OCI-M2 (cell line): ENCODE data around the gene F13B.
"Not testable (repeated sequence)": the region's sequence is repeated elsewhere in the genome, so short reads cannot be mapped to it uniquely, and the experiment has no call there.

Experiments
- DNase-seq: peaks from one replicate; lab custom pipeline; 2025; ENCODE audit not compliant: unreplicated experiment; lab: John Stamatoyannopoulos, UW

Gene F13B, protein sequence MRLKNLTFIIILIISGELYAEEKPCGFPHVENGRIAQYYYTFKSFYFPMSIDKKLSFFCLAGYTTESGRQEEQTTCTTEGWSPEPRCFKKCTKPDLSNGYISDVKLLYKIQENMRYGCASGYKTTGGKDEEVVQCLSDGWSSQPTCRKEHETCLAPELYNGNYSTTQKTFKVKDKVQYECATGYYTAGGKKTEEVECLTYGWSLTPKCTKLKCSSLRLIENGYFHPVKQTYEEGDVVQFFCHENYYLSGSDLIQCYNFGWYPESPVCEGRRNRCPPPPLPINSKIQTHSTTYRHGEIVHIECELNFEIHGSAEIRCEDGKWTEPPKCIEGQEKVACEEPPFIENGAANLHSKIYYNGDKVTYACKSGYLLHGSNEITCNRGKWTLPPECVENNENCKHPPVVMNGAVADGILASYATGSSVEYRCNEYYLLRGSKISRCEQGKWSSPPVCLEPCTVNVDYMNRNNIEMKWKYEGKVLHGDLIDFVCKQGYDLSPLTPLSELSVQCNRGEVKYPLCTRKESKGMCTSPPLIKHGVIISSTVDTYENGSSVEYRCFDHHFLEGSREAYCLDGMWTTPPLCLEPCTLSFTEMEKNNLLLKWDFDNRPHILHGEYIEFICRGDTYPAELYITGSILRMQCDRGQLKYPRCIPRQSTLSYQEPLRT

DNA sequence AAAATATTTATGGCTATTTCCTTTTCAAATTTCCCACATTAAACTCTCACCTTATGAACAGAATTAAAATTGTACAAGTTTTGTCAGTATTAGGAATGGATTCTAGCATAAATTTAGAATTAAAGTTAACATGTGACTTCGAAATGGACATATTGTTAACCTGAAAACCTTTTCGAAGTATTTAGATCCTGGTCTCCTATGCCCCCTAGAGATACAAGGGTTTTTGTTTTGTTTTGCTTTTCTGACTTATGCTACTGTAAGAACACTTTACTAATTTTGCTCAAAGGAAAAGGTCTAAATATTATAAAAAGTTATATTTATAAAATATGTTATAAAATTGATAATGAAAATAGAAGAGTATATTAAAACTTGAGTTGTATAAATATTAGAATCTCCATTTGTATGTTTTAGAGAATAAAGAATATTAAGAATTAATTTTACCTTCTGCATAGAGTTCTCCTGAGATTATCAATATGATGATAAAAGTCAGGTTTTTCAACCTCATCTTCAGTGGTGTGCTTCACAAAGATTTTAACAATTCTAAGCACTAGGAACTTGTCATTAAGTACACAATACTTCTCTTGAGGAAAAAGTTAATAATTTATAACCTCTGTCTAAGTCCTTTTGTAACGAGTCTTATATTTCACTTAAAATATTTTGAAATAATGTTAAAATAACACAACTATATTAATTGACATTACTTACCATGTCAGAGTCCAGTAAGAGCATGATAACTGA, at the start of gene F13B:
TSS of gene F13B (minus strand) at position 542 of the 738 bp plus-strand sequence. CDS start at position 505, 37 bp downstream.
- DNase-seq: no peak

DNA sequence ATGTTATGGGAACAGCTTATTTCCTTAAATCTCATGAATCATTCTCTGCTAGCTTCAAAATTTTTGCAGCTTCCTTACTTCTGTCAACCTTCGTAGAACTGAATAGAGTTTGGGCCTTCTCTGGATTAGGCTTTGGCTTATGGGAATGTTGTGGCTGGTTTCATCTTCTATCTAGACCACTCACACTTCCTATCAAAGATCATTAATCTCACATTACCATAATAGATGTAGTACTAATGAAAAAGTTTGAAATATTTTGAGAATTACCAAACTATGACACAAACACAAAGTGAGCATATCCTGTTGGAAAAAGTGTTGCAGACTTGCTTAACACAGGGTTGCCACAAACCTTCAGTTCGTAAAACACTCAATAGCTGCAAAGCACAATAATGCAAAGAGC, 49.1 kb upstream of the F13B start:
- DNase-seq: no peak

DNA sequence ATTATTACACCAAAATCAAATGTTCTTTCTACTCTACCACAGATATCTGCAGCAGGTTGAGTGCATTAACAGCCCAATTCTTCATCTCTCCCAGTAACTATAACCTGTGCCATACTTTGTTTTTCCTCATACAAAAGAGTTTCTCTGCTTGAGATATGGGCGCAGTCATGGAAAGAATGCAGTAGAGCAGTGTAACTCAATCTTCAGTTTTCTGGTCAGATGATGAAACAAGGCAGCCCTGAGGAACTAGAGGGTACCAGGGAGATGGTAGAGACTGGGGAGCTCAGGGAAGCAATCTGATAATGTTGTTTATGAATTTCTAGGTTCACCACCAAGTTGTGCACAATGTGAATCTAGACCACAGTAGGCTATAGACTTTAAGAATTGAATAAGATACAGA, 39.8 kb upstream of the F13B start:
- DNase-seq: no peak

DNA sequence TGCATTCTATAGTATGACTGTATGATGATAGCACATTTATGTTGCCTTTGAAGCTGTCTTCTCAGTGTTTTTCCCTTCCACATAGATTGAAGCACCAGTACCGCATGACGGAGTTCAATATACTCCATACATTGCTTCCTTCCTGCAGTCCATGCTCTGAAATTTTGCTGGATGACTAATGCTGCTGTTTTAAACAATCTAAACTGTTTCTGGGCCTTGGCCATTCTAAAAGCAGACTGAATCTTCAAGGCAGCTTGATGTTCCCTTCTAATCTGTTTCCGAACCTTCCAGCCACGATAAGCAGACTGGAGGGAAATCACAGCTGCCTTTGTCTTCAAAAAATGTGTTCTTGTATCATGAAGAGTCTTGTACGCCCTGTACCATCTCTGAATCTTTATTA, 36.2 kb upstream of the F13B start:
- no peak for DNase-seq

DNA sequence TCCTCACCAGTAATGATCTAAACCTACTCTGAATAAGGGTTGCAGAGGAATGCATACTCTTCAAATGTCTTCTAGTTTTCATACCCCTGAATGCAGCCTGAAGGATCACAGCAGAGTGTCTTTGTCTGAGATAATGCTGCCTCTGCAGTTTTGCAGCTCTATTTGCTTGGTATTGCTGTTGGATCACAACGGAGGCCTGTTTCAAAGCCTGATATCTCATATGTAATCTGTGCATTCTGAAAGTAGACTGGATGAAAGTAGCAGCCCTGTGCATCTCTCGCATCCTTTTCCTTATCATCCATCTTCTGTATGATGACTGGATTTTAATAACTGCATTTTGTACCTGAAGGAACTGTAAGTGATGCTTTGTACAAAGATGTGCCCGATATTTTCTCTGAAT, 34.9 kb upstream of the F13B start:
- no peak for DNase-seq

DNA sequence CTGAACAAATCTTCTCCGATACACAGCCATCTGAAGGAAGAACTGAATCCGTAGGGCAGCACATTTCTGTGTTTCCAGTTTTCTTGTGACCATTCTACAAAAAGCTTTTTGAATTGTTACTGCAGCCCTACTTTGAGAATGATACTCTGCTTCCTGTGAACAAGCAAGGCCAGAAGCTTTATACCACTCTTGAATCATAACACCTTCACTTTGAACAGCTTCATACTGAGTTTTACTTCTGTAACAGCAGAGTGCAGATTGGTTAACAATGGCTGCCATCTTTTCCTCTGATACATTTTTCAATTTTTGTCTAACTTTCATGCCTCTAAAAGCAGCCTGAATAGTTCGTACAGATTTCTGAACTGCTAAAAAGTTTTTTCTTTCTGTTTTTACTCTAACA, 33.6 kb upstream of the F13B start:
- no peak for DNase-seq

DNA sequence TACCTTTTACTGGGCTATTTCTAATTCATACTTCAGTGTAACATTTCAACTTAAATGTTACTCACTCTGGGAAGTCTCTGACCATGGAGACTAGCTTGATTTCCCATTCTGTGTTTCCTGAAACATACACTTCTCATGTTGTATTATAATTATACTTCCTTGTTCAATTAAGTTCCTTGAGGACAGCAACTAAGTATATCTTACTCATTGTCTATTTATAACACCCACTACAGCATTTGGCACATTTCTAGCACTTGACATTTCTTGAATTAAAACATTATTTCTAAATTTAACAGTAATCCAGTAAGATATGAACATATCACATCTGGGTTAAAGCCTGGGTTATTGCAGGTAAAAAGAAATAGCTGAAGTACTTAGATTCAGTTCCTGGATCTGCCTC, 32.4 kb upstream of the F13B start:
- no peak for DNase-seq

DNA sequence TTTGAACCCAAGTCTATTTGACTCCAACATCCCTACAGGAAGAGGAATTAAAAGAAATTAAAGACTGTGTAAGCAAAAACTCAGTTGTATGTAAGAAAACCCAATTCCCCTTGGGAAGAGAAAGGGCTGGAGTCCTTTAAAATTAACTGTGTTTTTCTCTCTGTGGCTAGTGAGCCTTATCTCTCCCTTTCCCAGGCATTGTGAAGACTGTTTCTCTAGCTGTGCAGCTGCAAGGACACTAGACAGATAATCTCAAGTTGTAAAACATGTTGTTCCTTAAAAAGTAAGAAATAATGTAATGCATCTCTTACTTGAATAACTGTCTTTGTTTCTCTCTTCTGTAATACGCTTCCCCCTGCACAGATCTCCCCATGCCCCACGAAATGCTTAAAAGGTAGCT, 29.9 kb upstream of the F13B start:
- not testable (repeated sequence) for DNase-seq

DNA sequence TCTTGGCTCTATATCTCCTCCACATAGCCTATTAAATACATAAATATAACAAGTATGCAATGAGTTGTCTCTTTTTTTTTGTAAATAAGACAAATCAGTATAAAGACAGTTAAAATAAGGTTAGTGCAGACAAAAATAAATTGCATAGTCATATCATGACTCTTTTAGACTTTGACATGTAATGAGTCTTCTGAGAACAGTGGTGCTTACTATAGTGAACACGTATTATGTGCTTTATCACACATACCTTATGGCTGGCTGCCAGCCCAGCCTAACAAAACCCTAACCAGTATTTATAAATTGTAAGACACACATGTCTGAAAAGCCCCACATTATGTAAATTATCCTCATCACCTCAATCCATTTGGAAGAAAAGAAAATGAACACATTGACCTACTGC, 29.1 kb upstream of the F13B start:
- no peak for DNase-seq

DNA sequence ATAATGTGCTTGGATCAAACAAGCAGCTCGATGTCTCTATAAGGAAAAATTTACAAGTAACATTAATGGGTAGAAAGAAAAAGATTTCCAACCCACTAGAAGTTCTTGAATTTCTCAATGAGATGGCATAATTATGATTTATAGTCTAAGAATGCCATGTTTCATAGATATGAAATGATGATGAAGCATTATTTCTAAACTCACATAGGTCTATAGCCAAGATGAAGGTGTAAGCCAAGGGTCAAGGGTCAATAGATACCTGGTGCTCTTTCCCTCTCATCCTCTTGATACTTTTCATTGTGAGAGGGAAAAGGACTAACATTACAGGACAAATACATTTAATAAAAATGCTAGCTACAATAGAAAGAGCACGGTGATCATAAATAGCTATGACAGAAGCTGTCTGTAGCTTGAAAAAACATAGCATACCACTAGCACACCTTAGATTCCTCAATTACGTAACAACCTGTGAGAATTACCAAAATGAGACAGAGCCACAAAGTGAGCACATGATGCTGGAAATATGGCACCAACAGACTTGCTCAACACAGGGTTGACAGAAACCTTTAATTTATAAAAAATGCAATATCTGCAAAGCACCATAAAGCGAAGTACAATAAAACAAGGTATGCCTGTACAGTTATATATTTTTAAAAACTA, 26.3 kb upstream of the F13B start:
- DNase-seq: no peak

DNA sequence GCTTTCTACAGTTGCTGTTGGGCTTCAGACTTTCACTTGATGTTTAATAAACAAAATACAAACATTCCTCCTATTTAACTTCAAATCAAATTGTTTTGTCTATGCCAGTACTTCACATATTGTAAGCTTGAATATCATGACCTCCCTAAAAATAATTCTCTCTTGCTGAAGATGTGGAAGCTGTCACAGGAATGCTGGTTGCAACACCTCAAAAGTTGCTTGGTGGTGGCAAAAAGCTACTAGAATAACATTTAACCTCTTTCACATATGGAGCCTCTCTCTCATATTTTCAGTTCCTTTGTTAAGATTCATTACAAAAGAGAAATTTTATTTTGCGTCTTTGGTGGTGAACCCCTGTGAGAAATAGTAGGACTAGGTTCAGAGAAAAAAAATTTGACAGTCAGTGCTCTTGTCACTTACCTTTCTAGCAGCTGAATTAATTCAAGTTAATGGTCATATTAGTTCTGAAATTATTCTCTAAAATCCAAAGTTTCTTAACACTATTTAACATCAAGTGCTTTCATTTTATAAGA, 25.5 kb upstream of the F13B start:
- no peak for DNase-seq

DNA sequence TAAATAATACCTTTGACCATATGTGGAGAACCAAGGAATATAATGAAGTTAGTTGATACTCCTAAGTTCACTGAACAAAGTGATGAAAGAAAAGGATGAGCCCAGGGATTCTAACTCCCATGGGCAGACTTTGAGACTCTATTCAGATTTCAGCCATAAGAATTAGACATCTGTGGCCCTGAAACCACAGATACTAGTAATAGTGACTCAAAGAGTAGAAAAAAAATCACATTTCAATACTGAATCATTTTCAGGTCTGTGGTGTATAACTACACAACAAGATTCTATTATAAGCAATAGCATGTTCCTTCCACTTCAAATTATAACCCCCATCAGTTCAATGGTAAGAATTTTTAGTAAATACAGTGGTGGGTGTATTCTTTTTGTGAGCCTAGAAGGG, 16.4 kb upstream of the F13B start:
- no peak for DNase-seq

DNA sequence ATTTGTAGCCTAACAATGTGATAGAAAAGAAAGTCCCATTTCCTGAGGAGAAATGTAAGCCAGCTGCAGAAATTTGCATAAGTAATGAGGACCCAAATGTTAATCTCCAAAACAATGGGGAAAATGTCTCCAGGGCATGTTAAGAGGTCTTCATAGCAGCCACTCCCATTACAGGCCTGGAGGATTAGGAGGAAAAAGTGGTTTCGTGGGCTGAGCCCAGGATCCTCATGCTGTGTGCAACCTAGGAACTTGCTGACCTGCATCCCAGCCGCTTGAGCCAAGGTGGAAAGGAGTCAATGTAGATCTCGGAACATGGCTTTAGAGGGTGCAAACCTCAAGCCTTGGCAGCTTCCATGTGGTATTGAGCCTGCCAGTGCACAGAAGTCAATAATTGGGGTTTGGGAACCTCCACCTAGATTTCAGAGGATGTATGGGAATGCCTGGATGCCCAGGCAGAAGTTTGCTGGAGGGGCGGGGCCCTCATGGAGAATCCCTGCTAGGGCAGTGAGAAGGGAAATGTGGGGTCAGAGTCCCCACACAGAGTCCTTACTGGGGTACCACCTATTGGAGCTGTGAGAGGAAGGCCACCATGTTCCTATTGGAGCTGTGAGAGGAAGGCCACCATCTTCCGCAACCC, 14.2 kb upstream of the F13B start:
- no peak for DNase-seq

DNA sequence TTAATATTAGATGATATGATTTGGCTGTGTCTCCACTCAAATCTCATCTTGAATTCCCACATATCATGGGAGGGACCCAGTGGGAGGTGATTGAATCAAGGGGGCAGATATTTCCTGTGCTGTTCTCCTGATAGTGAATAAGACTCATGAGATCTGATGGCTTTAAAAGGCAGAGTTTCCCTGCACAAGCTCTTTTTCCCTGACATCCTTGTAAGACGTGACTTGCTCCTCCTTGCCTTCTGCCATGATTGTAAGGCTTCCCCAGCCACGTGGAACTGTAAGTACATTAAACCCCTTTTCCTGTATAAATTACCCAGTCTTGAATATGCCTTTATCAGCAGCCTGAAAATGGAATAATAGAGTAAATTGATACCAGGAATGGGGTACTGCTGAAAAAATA, 13.3 kb upstream of the F13B start:
- no peak for DNase-seq

DNA sequence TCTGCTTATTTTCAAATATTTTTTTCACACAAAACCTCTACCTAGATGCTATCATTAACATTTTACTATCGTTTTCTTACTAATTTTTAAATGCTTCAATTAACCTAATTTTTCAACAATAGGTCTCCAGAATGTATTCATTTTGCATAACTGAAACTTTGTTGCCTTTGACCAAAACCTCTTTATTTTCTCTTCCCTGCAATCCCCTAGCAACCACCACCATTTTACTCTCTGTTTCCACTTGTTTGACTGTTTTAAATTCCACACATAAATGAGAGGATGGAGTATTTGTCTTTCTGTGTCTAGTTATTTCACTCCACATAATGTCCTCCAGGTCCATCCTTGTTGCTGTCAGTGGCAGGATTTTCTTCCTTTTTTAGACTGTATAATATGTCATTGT, 9.5 kb upstream of the F13B start:
- no peak for DNase-seq

DNA sequence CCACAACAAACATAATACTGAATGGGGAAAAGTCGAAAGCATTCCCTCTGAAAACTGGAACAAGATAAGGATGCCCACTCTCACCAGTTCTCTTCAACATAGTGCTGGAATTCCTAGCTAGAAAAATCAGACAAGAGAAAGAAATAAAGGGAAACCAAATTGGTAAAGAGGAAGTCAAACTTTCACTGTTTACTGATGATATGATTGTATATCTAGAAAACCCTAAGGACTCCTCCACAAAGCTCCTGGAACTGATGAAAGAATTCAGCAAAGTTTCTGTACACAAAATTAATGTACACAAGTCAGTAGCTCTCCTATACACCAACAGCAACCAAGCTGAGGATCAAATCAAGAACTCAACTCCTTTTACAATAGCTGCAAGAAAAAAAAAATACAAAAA, 6.9 kb upstream of the F13B start:
- DNase-seq: no peak

DNA sequence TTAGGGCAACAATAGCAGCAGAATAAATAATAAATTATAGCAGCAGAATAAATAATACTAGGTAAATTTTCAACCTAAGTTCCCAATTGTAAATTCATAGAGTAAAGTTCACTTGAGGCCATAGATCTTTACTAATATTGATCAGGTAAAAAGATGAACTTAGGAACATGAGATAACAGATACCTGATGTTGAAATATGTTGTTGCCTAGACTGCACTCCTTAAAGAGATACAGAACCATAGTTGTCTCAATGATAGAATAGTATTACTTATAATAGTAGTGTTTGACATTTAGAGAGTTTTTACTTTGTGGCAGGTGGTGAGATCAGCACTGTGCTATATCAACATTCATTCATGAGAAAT, 378 bp upstream of the F13B start:
- DNase-seq: no peak

DNA sequence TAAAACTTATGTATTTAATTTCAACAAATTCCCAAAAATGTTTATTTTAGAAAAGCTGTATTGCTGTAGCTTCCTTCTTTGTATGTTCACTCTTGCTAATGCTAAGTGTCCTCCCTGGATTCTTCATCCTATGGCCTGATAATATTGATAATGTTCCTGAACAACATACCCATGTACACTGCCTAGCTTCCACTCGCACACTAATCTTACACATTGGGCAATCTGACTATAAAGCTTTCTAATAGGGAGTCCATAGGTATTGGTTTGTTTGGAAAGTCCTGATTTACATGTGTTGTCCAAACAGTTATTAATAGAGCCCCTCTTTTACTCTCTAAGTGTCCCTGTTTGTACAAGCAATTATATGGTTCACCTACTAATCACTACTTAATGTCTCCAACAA, 783 bp downstream of the F13B start:
- no peak for DNase-seq

DNA sequence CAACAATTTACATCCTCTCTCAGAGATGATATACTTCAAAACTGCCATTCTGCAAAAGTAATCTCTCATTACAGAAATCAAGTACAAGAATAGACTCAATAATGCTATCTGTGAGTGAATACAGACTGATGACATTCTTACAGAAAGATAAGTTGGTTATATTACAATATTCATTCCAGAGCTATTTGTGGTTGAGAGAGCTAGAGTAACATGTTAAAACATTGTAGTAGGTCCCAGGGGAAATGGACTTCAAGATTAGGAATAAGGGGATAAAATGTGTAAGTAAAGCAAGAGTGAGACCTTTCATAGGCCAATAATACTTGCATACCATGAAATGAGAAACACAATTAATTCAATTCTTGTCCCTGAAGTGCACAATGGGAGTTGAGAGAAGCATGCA, 1.5 kb downstream of the F13B start:
- DNase-seq: no peak

DNA sequence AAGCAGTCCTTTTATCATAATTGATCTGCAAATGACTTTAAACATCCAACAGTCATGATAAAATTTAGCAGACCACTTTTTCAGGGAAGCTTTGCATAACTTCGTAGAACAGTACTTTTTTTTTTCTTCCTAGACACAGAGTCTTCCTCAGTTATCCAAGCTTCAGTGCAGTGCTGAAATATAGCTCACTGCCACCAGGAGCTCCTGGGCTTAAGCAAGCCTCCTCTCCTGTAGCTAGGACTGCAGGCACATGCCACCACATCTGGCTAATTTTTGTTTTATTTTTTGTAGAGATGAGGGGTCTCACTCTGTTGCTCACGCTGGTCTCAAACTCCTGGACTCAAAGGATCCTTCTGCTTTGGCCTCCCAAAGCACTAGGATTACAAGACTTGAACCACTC, 3.8 kb downstream of the F13B start:
- no peak for DNase-seq

DNA sequence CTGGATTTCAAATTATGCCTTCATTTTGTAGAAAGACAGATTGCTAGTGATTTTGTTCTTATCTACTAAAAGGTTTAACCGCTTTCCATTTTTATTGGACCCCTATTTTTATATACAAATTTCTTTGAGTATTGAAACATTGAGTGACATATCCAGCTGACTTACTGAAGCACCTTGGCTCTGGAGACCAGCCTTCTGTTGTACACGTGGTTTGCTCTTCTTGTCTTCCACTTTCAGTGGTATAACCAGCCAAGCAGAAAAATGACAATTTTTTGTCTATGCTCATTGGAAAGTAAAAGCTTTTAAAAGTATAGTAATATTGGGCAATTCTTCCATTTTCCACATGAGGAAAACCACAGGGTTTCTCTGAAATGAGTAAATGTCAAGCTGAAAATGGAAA, 4.4 kb downstream of the F13B start:
- no peak for DNase-seq
